NB4 (cell line): ENCODE measurements around the gene ELP6.
"Not testable (repeated sequence)": the region's sequence is repeated elsewhere in the genome, so short reads cannot be mapped to it uniquely, and the experiment has no call there.

Experiments
- DNase-seq: peaks from one replicate; pipeline ENCODE4 v3.0.0; 2010; ENCODE audit warnings: low read depth
- H3K4me3 ChIP-seq: one replicate; pipeline ENCODE4 v1.5.1; 2011; ENCODE audit warnings: mild to moderate bottlenecking, low read depth, low read length, moderate library complexity
- MYC ChIP-seq: IDR thresholded peaks from 2 replicates; pipeline ENCODE4 v1.6.1; 2011; ENCODE audit warnings: low read depth, low read length
- POLR2A ChIP-seq: IDR thresholded peaks from 2 replicates; pipeline ENCODE4 v1.6.1; 2011; ENCODE audit warnings: mild to moderate bottlenecking; ENCODE audit not compliant: insufficient read length; ENCODE audit errors: extremely low read depth
- TF ChIP-seq, protein P1 (sequence below): IDR thresholded peaks from one replicate; pipeline ENCODE4 v1.5.1; 2012; ENCODE audit warnings: low read depth, low read length
- TF ChIP-seq, protein P2 (sequence below): IDR thresholded peaks from 2 replicates; pipeline ENCODE4 v1.6.1; 2011; ENCODE audit warnings: low read depth, low read length

Gene ELP6

DNA sequence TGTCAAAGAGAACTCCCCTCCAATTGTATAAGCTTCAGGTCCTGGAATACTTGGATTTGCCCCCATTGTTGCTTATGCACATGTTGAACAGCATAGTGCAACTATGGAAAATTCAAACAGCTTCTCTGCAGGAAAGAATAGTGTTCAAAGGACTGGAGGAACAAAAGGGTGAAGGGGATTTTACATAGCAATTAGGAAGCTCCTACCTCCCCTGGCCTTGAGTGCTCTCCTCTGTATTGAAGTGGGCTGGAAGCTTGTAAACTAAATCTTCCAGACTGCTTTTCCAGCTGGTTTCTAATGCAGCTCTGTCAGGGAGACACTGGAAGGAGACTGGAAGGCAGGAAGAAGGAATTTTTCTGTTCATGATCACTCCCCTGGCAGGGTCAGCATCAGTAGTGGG lies 7.2 kb upstream of the ELP6 start:
- TF ChIP-seq, protein P1, sequence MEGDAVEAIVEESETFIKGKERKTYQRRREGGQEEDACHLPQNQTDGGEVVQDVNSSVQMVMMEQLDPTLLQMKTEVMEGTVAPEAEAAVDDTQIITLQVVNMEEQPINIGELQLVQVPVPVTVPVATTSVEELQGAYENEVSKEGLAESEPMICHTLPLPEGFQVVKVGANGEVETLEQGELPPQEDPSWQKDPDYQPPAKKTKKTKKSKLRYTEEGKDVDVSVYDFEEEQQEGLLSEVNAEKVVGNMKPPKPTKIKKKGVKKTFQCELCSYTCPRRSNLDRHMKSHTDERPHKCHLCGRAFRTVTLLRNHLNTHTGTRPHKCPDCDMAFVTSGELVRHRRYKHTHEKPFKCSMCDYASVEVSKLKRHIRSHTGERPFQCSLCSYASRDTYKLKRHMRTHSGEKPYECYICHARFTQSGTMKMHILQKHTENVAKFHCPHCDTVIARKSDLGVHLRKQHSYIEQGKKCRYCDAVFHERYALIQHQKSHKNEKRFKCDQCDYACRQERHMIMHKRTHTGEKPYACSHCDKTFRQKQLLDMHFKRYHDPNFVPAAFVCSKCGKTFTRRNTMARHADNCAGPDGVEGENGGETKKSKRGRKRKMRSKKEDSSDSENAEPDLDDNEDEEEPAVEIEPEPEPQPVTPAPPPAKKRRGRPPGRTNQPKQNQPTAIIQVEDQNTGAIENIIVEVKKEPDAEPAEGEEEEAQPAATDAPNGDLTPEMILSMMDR: no peak
- TF ChIP-seq, protein P2, sequence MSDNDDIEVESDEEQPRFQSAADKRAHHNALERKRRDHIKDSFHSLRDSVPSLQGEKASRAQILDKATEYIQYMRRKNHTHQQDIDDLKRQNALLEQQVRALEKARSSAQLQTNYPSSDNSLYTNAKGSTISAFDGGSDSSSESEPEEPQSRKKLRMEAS: no peak
- no peak for TF ChIP-seq POLR2A
- TF ChIP-seq MYC: no peak
- no peak for DNase-seq
- H3K4me3 ChIP-seq: no peak overlapping the region

DNA sequence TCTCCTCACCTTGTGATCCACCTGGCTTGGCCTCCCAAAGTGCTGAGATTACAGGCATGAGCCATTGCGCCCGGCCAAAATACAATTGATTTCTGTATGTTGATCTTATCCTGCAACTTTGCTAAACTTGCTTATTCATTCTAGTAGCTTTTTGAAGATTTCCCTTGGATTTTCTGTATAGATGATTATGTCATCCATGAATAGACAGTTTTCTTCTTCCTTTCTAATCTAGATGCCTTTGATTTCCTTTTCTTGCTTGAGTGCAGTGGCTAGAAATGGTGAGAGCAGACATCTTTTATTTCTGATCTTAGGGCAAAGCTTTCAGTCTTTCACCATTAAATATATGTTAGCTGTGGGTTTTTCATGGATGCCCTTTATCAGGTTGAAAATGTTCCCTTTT lies 4.4 kb upstream of the ELP6 start:
- no peak for DNase-seq
- TF ChIP-seq, protein P2: no peak
- no peak for TF ChIP-seq MYC
- TF ChIP-seq, protein P1: no peak
- TF ChIP-seq POLR2A: no peak
- H3K4me3 ChIP-seq: no peak overlapping the region

DNA sequence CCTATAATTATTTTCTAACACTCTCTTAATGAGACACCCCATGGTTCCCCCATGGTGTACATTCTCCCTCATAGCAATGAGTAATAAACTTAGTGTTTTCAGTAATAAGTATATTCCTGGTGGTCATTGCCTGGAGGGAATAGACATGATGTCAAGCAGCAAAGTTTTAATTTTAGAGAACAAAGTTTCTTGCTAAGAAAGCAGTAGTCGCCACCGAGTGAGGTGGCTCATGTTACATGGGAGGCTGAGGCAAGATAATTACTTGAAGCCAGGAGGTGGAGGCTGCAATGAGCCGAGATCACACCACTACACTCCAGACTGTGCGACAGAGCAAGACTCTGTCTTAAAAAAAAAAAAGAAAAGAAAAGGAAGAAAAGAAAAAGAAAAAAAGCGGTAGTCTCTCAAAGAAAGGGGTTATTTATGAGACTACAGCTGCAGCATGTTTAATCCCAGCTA lies 2.4 kb upstream of the ELP6 start:
- no peak overlapping the region for H3K4me3 ChIP-seq
- DNase-seq: no peak
- TF ChIP-seq POLR2A (no peak), MYC (no peak)
- TF ChIP-seq, protein P2: no peak
- TF ChIP-seq, protein P1: no peak

DNA sequence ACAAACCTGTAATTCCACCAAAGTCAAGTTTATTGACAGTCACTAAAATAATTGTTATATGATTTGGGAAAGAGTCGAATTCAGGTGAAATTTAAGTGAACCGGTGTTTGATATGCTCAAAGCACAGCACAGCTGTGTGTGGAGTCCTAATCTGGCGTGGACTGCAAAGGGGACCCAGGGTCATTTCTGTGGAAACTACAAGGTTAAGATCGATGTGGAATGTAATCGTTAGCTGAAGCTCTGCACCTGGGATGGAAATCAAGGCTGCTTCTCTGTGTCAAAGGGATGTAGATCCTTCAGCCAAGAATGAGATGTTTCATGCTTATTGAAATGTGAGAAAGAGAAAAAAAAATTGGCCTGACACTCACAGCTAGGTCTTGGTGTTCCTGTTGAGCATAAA lies 1.6 kb upstream of the ELP6 start:
- TF ChIP-seq MYC: no peak
- no peak for TF ChIP-seq POLR2A
- TF ChIP-seq, protein P2: no peak
- TF ChIP-seq, protein P1: no peak
- H3K4me3 ChIP-seq: no peak overlapping the region
- no peak for DNase-seq

DNA sequence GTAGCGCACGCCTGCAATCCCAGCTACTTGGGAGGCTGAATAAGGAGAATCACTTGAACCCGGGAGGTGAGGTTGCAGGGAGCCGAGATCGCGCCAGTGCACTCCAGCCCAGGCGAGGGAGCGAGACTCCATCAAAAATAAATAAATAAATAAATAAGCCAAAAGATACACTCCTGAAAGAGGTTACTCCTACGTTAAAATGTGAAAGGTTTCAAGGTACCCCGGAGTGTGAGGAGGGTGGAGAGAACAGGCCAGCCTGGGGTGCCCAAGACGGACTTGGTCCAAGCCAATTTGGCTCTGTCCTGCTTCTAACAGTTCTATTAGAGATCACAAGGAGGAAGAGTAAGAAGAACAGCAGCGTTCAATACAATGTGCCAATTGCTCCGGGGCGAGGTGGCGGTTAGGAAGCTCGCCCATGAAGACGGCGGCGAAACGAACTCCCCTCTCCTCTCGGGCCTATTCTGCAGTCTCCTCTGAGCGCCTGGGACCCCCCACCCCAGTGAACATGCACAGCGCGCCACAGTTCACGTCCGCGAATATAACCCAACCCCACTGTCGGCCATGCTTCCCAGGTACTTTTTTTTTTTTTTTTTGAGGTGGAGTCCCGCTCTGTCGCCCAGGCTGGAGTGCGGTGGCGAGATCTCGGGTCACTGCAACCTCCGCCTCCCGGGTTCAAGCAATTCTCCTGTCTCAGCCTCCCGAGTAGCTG lies 942 bp downstream of the ELP6 start:
- peak; percentile 49 for DNase-seq
- H3K4me3 ChIP-seq: peak overlapping the region; percentile 93
- TF ChIP-seq MYC: peak; percentile 10; the same call in 1 of the 2 replicates
- TF ChIP-seq POLR2A: peak; percentile 39
- TF ChIP-seq, protein P1: no peak
- TF ChIP-seq, protein P2: no peak

DNA sequence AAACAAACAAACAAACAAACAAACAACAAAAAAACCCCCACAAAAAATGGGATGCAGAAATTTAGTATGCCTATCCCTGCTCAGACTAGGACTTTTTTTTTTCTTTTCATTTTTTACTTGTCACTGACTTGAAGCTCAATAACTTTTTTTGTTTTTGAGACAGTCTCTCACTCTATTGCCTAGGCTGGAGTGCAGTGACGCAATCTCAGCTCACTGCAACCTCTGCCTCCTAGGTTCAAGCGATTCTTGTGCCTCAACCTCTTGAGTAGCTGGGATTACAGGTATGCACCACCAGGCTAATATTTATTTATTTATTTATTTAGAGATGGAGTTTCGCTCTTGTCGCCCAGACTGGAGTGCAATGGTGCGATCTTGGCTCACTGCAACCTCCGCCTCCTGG lies 8.2 kb downstream of the ELP6 start:
- DNase-seq, H3K4me3 ChIP-seq: not testable (repeated sequence)
